ENCODE results near the gene C6orf89. TPM values are rescaled to one million over a fixed set of nuclear protein-coding genes. Genes with fewer than 3 reads are reported as not detected.

Gene C6orf89
- polyA plus RNA-seq, 2 of the 4 experiments (the other 2 are of a cell fraction): 13.8 to 27.0 TPM

- Histone ChIP-seq H3K4me2 (peak overlapping the region; percentile 94), H3K4me1 (peaks cover 9% of the 10 kb centered on the region; the same call in 2 of the 3 replicates), H3K9me3 (no peaks in the 10 kb centered on the region), H3K27ac (peak overlapping the region; percentile 88 to 98), H3K4me3 (peak overlapping the region; percentile 65)
- 3% methylated on average over 11 of the region's 11 CpGs for WGBS (ENCODE audit: missing lambda C conversion rate)
- ATAC-seq (peak in 1 of 2 experiments; percentile 44; a peak in 2 of 6 replicates), FAIRE-seq (no peak), DNase-seq (ENCODE audit: low read depth in 1 of 2, low spot score in 1 of 2) (peak; percentile 26 to 36)
- ChIA-PET POLR2A (interaction anchor here (1.0 to 1.8 kb wide), 4 partner anchors 10 to 112 kb away, joined by 3 to 12 read pairs (median 8); partner anchors contain the start of genes C6orf89 and MTCH1), CTCF (interaction anchor here (1.4 to 4.1 kb wide), 4 partner anchors 11 to 108 kb away, joined by 4 to 34 read pairs (median 6); partner anchors contain the start of gene C6orf89)
- TF ChIP-seq RFX5 (IDR thresholded peaks at IDR 0.05): no peak
Observed at GRCh38 chr6:36873612-36874442, 11.9 kb upstream of the C6orf89 start.

- POLR2A ChIA-PET: interaction anchor here (0.9 to 1.8 kb wide), 6 partner anchors 11 to 143 kb away, joined by 3 to 12 read pairs (median 4); partner anchors contain the start of genes C6orf89 and MTCH1
- DNase-seq (ENCODE audit: low read depth in 1 of 2, low spot score in 1 of 2) (peak; percentile 88 to 91), FAIRE-seq (no peak), ATAC-seq (peak; percentile 97)
- peak within 1 kb of the TSS; percentile 94 for H3K4me2 ChIP-seq
- H3K4me1 ChIP-seq: peaks cover 9% of the 10 kb centered on the region; the same call in 2 of the 3 replicates
- no peak for TF ChIP-seq RNF2 (IDR thresholded peaks at IDR 0.05; ENCODE audit: borderline replicate concordance, low read depth)
- TF ChIP-seq RCOR1 (IDR thresholded peaks at IDR 0.05; ENCODE audit: low read depth, low read length): no peak
- peak; percentile 4; the same call in 1 of the 2 replicates for TF ChIP-seq POLR2A (IDR thresholded peaks at IDR 0.05; ENCODE audit: low read length)
- TF ChIP-seq EHMT2 (IDR thresholded peaks at IDR 0.05; ENCODE audit: low read depth): no peak
- TF ChIP-seq RFX5 (IDR thresholded peaks at IDR 0.05): peak; percentile 44; the same call in 1 of the 2 replicates
- TF ChIP-seq E2F6 (IDR thresholded peaks at IDR 0.05; ENCODE audit: borderline replicate concordance, low read depth): 0 out of 2 replicates have a peak, but pooled peaks have one; percentile 21
- 0 out of 2 replicates have a peak, but pooled peaks have one; percentile 49 for TF ChIP-seq HOXB5 (CRISPR knock-in tag; IDR thresholded peaks at IDR 0.05)
- TF ChIP-seq, protein P1, sequence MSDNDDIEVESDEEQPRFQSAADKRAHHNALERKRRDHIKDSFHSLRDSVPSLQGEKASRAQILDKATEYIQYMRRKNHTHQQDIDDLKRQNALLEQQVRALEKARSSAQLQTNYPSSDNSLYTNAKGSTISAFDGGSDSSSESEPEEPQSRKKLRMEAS (IDR thresholded peaks at IDR 0.05): peak; percentile 95
- peak in 1 of 2 experiments; percentile 79; a peak in 3 of 5 replicates for TF ChIP-seq JUN (IDR thresholded peaks at IDR 0.05)
- TF ChIP-seq PHF8 (IDR thresholded peaks at IDR 0.05; ENCODE audit: borderline replicate concordance, low read depth): peak; percentile 77; the same call in 1 of the 2 replicates
- TF ChIP-seq, protein P2, sequence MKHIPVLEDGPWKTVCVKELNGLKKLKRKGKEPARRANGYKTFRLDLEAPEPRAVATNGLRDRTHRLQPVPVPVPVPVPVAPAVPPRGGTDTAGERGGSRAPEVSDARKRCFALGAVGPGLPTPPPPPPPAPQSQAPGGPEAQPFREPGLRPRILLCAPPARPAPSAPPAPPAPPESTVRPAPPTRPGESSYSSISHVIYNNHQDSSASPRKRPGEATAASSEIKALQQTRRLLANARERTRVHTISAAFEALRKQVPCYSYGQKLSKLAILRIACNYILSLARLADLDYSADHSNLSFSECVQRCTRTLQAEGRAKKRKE (CRISPR knock-in tag; IDR thresholded peaks at IDR 0.05; ENCODE audit: low read depth): no peak
- peak; percentile 70; the same call in 1 of the 2 replicates for TF ChIP-seq MYC (IDR thresholded peaks at IDR 0.05; ENCODE audit: borderline replicate concordance, low read length)
- TF ChIP-seq, protein P3, sequence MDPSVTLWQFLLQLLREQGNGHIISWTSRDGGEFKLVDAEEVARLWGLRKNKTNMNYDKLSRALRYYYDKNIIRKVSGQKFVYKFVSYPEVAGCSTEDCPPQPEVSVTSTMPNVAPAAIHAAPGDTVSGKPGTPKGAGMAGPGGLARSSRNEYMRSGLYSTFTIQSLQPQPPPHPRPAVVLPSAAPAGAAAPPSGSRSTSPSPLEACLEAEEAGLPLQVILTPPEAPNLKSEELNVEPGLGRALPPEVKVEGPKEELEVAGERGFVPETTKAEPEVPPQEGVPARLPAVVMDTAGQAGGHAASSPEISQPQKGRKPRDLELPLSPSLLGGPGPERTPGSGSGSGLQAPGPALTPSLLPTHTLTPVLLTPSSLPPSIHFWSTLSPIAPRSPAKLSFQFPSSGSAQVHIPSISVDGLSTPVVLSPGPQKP (IDR thresholded peaks at IDR 0.05; ENCODE audit: low read depth, low read length): no peak
- TF ChIP-seq, protein P4, sequence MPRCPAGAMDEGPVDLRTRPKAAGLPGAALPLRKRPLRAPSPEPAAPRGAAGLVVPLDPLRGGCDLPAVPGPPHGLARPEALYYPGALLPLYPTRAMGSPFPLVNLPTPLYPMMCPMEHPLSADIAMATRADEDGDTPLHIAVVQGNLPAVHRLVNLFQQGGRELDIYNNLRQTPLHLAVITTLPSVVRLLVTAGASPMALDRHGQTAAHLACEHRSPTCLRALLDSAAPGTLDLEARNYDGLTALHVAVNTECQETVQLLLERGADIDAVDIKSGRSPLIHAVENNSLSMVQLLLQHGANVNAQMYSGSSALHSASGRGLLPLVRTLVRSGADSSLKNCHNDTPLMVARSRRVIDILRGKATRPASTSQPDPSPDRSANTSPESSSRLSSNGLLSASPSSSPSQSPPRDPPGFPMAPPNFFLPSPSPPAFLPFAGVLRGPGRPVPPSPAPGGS (IDR thresholded peaks at IDR 0.05): 0 out of 3 replicates have a peak, but pooled peaks have one; percentile 30
- TF ChIP-seq CBX2 (IDR thresholded peaks at IDR 0.05; ENCODE audit: borderline replicate concordance, low read depth): no peak
- TF ChIP-seq FOSL2 (IDR thresholded peaks at IDR 0.05): no peak
- TF ChIP-seq FOSL2 (CRISPR knock-in tag; IDR thresholded peaks at IDR 0.05): peak; percentile 24; the same call in 1 of the 2 replicates
- TF ChIP-seq KDM5A (IDR thresholded peaks at IDR 0.05): 0 out of 2 replicates have a peak, but pooled peaks have one; percentile 18
- no peak for TF ChIP-seq HEYL (CRISPR knock-in tag; IDR thresholded peaks at IDR 0.05)
- no peak for TF ChIP-seq EP300 (IDR thresholded peaks at IDR 0.05)
- WGBS (ENCODE audit: missing lambda C conversion rate): 2% methylated on average over 18 of the region's 54 CpGs
- peak within 1 kb of the TSS; percentile 88 to 98 for H3K27ac ChIP-seq
- H3K9me3 ChIP-seq: no peaks in the 10 kb centered on the region
- peak within 1 kb of the TSS; percentile 65 for H3K4me3 ChIP-seq
- CTCF ChIA-PET: interaction anchor here (0.9 to 4.1 kb wide), 7 partner anchors 10 to 185 kb away, joined by 3 to 34 read pairs (median 4); partner anchors contain the start of gene C6orf89
Observed at GRCh38 chr6:36874443-36875249, 11.1 kb upstream of the C6orf89 start, which contains the start of gene PPIL1. Gene PPIL1, minus strand, starts transcription at chr6:36874803. Its CDS starts 31 bp downstream, at chr6:36874772.
